Gastrocnemius medialis (tissue), 4 donors: Measurements from ENCODE around the gene DNM3. TPM values are rescaled to one million over a fixed set of nuclear protein-coding genes. Genes with fewer than 3 reads are reported as not detected.

ENCODE experiments used
- ATAC-seq, 2 donors: fragments of 150-250 bp; one replicate each; pipeline ENCODE4 v1.9.1; 2016
- DNase-seq, 2 donors: peaks; one replicate each; pipeline ENCODE4 v3.0.0-alpha.2; 2019
- H3K27ac ChIP-seq, 4 donors: fragments of 200-600 bp; sonication (generic); 1 replicate in 1 of 4; 2 replicates in 3 of 4; pipeline ENCODE4 v1.5.1; 2016 to 2018; ENCODE audit warnings: mild to moderate bottlenecking in 2 of 4, moderate library complexity in 1 of 4
- H3K27me3 ChIP-seq, 3 donors: fragments of 200-600 bp; sonication (generic) in 2 of 3; 1 replicate in 1 of 3; 2 replicates in 2 of 3; pipeline versions ENCODE4 v1.5.1 to v1.6.0; 2016 to 2019; ENCODE audit warnings: mild to moderate bottlenecking in 1 of 3, moderate library complexity in 1 of 3
- H3K36me3 ChIP-seq, 2 donors: fragments of 200-600 bp; sonication (generic) in 1 of 2; one replicate each; pipeline ENCODE4 v1.5.1; 2017 to 2018
- H3K4me1 ChIP-seq, 2 donors: fragments of 200-600 bp; sonication (generic) in 1 of 2; one replicate each; pipeline ENCODE4 v1.5.1; 2016 to 2017; ENCODE audit warnings: mild to moderate bottlenecking in 2 of 2
- H3K4me3 ChIP-seq, 4 donors: fragments of 200-600 bp; sonication (generic) in 3 of 4; 1 replicate in 1 of 4; 2 replicates in 3 of 4; pipeline ENCODE4 v1.5.1; 2016 to 2019; ENCODE audit warnings: mild to moderate bottlenecking in 2 of 4
- H3K9me3 ChIP-seq, 3 donors: fragments of 200-600 bp; sonication (generic) in 2 of 3; 1 replicate in 1 of 3; 2 replicates in 2 of 3; pipeline ENCODE4 v1.5.1; 2016 to 2019
- CTCF ChIP-seq, 5 experiments: fragments of 450-650 bp in 3 of 5; fragments of 200-600 bp in 2 of 5; sonication (generic) in 2 of 5; IDR thresholded peaks in 4 of 5; conservative IDR thresholded peaks in 1 of 5; 1 replicate in 4 of 5; 2 replicates in 1 of 5; pipeline ENCODE4 v1.5.1; 2016 to 2019; ENCODE audit warnings: antibody characterized with exemption in 5 of 5, mild to moderate bottlenecking in 3 of 5, moderate library complexity in 3 of 5
- POLR2A ChIP-seq, 2 donors: fragments of 450-650 bp; IDR thresholded peaks; one replicate each; pipeline ENCODE4 v1.6.1; 2017; ENCODE audit warnings: antibody characterized with exemption in 2 of 2, mild to moderate bottlenecking in 2 of 2, moderate library complexity in 2 of 2
- in situ Hi-C, 4 donors: fragments of 200-750 bp; cut with MboI; loops; one replicate each; pipeline versions ENCODE4 v1.15.0 to v1.8.0; 2017; ENCODE audit warnings: low sequenced_read_pairs in 4 of 4
- intact Hi-C: fragments of 100-400 bp; cut with DNase I; formaldehyde crosslinking; loops from one replicate; pipeline ENCODE4 v1.15.1; 2023; ENCODE audit warnings: low total_unique reads
- total RNA-seq, 4 donors: library from RNA; depleted of rRNA; stranded (reverse); fragments of >200 nt; gene quantifications; one replicate each; pipeline versions ENCODE4 v1.1.0 to v1.2.3, GENCODE V29; 2016

Gene DNM3
- total RNA-seq, 4 donors from 2014 or later = 0.35 to 1.6 (median 1.1) TPM

GRCh38 chr1:172375211-172375631 is 533.9 kb downstream of the DNM3 start:
- intact Hi-C loops (no loop called here), in situ Hi-C loops (no loop called here)
- Histone ChIP-seq H3K27ac (no peak overlapping the region), H3K9me3 (no peaks in the 10 kb centered on the region), H3K4me3 (no peak overlapping the region), H3K4me1 (no peaks in the 10 kb centered on the region), H3K36me3 (no peaks in the 10 kb centered on the region), H3K27me3 (no peaks in the 10 kb centered on the region)
- TF ChIP-seq CTCF (IDR thresholded peaks at IDR 0.05 in 4 of 5, conservative IDR thresholded peaks at IDR 0.05 in 1 of 5) (no peak), POLR2A (IDR thresholded peaks at IDR 0.05) (no peak)
- ATAC-seq = no peak
- DNase-seq = no peak

DNA sequence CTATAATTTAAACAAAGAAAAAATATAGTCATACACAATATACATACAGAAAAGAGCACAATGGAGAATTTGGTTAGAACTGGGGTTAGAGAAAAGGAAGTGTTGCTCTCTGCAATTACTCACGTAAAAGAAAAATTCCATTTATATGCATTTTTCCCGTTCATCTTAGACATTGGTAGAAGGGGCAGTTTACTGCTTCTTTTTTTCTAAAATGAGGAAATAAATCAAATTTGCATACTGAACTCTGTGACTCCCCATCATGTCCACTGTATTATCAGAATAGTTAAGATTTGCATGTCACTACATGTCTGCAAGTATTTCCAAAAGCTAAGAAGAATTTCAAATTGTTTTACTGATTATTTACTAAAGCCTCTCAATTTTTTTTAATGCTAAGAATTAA is 535.1 kb downstream of the DNM3 start:
- no peak for ATAC-seq
- Histone ChIP-seq H3K4me1 (no peaks in the 10 kb centered on the region), H3K27ac (no peak overlapping the region)

DNA sequence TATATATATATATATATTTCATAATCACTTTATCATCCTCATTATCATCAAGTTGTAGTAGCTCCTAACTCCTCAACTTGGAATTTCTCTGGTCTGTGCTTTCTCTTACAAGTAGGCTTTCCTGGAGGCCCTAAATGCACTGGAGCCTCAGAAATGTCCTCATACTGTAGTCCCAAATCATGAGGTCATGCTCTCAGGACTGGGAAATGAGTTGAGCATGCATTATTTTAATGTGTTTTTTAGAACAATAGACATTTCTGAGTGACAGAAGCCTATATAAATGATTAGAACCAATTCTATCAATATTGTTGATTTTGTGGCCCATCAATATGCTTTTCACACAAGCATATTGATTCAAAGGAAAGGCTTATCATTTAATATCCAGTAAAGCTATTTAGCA is 536.3 kb downstream of the DNM3 start:
- ATAC-seq (no peak), DNase-seq (no peak)
- in situ Hi-C loops (no loop called here), intact Hi-C loops (no loop called here)
- Histone ChIP-seq H3K4me3 (no peak overlapping the region), H3K4me1 (no peaks in the 10 kb centered on the region), H3K27ac (no peak overlapping the region), H3K36me3 (no peaks in the 10 kb centered on the region), H3K9me3 (no peaks in the 10 kb centered on the region), H3K27me3 (no peaks in the 10 kb centered on the region)
- TF ChIP-seq POLR2A (IDR thresholded peaks at IDR 0.05) (no peak), CTCF (IDR thresholded peaks at IDR 0.05 in 4 of 5, conservative IDR thresholded peaks at IDR 0.05 in 1 of 5) (no peak)

More for the DNA sequence above, 535.1 kb downstream of the DNM3 start:
- in situ Hi-C loops = no loop called here
- H3K9me3 ChIP-seq = no peaks in the 10 kb centered on the region
- H3K36me3 ChIP-seq = no peaks in the 10 kb centered on the region
- no peak for DNase-seq
- TF ChIP-seq POLR2A (IDR thresholded peaks at IDR 0.05) (no peak), CTCF (IDR thresholded peaks at IDR 0.05 in 4 of 5, conservative IDR thresholded peaks at IDR 0.05 in 1 of 5) (no peak)
- no peak overlapping the region for H3K4me3 ChIP-seq
- intact Hi-C loops = no loop called here
- H3K27me3 ChIP-seq = no peaks in the 10 kb centered on the region

DNA sequence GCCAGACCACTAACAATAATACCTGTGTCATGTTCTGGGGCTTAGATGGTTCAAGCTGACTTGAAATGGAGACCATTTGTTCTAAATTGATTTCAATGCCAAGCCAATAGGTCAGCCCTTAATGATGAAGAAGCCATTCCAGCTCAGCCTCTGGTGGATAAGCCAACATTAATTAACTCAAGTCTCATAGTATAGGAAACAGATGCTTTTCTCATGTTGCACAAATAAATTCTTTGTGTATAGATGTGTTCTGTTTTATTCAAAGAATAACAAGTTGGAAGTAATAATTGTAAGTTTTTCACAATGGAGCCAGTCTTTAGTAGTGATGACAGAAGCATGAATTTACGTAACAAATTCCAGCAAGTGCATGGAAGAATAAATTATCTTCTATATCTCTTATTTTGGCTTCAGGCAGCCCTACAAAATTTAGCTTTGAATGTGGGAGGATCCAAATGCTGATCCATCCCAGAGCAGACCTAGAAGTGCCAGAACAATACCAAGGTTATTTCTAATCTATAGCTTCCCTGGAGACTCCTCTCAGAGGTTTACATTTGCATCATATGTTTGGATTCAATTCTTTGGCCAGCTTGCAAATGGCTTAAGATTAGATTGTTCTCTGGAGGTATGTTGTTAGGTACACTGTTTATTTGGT is 536.9 kb downstream of the DNM3 start:
- Histone ChIP-seq H3K27me3 (no peaks in the 10 kb centered on the region), H3K4me1 (no peaks in the 10 kb centered on the region), H3K27ac (no peak overlapping the region), H3K36me3 (no peaks in the 10 kb centered on the region), H3K9me3 (no peaks in the 10 kb centered on the region), H3K4me3 (no peak overlapping the region)
- ATAC-seq (no peak), DNase-seq (no peak)
- intact Hi-C loops (no loop called here), in situ Hi-C loops (no loop called here)
- no peak for TF ChIP-seq CTCF (IDR thresholded peaks at IDR 0.05 in 4 of 5, conservative IDR thresholded peaks at IDR 0.05 in 1 of 5)
- TF ChIP-seq POLR2A (IDR thresholded peaks at IDR 0.05) = no peak
